Thyroid gland (tissue), 4 donors: Measurements from ENCODE around the gene DLG1.

ENCODE experiments used
- POLR2A ChIP-seq, 2 donors: fragments of 450-650 bp; IDR thresholded peaks; one replicate each; pipeline ENCODE4 v1.6.1; 2017; ENCODE audit warnings: antibody characterized with exemption in 2 of 2, mild to moderate bottlenecking in 2 of 2, moderate library complexity in 1 of 2
- TF ChIP-seq, protein P1 (sequence below), 6 experiments: fragments of 200-600 bp in 3 of 6; fragments of 450-650 bp in 3 of 6; sonication (generic) in 3 of 6; IDR thresholded peaks; one replicate each; pipeline ENCODE4 v1.5.1; 2016 to 2019; ENCODE audit warnings: antibody characterized with exemption in 6 of 6, mild to moderate bottlenecking in 2 of 6, inconsistent platforms in 1 of 6, moderate library complexity in 1 of 6

DNA sequence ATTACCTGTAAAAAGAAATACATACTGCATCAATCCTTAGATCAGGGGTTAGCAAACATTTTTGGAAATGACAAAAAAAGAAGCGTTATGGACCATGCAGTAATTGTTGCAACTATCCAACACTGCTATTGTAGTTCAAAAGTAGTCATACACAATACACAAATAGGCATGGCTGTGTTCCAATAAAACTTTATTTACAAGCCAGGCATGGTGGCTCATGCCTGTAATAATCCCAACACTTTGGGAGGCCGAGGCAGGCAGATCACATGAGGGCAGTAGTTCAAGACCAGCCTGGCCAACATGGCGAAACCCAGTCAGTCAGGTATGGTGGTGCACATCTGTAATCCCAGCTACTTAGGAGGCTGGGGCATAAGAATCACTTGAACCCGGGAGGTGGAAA is 124.8 kb downstream of the DLG1 start:
- TF ChIP-seq POLR2A (IDR thresholded peaks at IDR 0.05), result no peak
- TF ChIP-seq, protein P1, sequence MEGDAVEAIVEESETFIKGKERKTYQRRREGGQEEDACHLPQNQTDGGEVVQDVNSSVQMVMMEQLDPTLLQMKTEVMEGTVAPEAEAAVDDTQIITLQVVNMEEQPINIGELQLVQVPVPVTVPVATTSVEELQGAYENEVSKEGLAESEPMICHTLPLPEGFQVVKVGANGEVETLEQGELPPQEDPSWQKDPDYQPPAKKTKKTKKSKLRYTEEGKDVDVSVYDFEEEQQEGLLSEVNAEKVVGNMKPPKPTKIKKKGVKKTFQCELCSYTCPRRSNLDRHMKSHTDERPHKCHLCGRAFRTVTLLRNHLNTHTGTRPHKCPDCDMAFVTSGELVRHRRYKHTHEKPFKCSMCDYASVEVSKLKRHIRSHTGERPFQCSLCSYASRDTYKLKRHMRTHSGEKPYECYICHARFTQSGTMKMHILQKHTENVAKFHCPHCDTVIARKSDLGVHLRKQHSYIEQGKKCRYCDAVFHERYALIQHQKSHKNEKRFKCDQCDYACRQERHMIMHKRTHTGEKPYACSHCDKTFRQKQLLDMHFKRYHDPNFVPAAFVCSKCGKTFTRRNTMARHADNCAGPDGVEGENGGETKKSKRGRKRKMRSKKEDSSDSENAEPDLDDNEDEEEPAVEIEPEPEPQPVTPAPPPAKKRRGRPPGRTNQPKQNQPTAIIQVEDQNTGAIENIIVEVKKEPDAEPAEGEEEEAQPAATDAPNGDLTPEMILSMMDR (IDR thresholded peaks at IDR 0.05), result no peak
